ENCODE data around the gene FOXS1. TPM values are rescaled to one million over a fixed set of nuclear protein-coding genes. Genes with fewer than 3 reads are reported as not detected.

The FOXS1 gene
- total RNA-seq, 1 donor from 2014 or later: not detected

- Mint-ChIP-seq H3K27ac (ENCODE audit: unreplicated experiment) (no peak overlapping the region), H3K4me1 (no peaks in the 10 kb centered on the region), H3K9me3 (no peaks in the 10 kb centered on the region), H3K4me3 (no peak overlapping the region), H3K36me3 (ENCODE audit: low read depth) (no peaks in the 10 kb centered on the region), H3K27me3 (ENCODE audit: low read depth) (peaks cover 2% of the 10 kb centered on the region)
- no peak for DNase-seq (ENCODE audit: low read depth, low spot score)
- no peak for TF ChIP-seq CTCF (conservative IDR thresholded peaks at IDR 0.05)
Measured at GRCh38 chr20:31821427-31821826, 24.0 kb downstream of the FOXS1 start.

GRCh38 chr20:31820228-31820627 lies 25.2 kb downstream of the FOXS1 start:
- no peaks in the 10 kb centered on the region for H3K36me3 Mint-ChIP-seq (ENCODE audit: low read depth)
- H3K4me1 Mint-ChIP-seq: no peaks in the 10 kb centered on the region
- H3K9me3 Mint-ChIP-seq: no peaks in the 10 kb centered on the region
- DNase-seq (ENCODE audit: low read depth, low spot score): no peak
- TF ChIP-seq CTCF (conservative IDR thresholded peaks at IDR 0.05): no peak
- H3K27ac Mint-ChIP-seq (ENCODE audit: unreplicated experiment): peak overlapping the region; percentile 1
- H3K4me3 Mint-ChIP-seq: no peak overlapping the region
- peaks cover 2% of the 10 kb centered on the region for H3K27me3 Mint-ChIP-seq (ENCODE audit: low read depth)

GRCh38 chr20:31819083-31819784 lies 26.2 kb downstream of the FOXS1 start, which contains the start of gene MYLK2:
TSS of gene MYLK2 (plus strand) at chr20:31819356. CDS start at chr20:31819581, 225 bp downstream.
- Mint-ChIP-seq H3K27ac (ENCODE audit: unreplicated experiment) (peak within 1 kb of the TSS; percentile 27), H3K4me1 (no peaks in the 10 kb centered on the region), H3K9me3 (no peaks in the 10 kb centered on the region), H3K27me3 (ENCODE audit: low read depth) (peaks cover 2% of the 10 kb centered on the region), H3K4me3 (no peak within 1 kb of the TSS), H3K36me3 (ENCODE audit: low read depth) (no peaks in the 10 kb centered on the region)
- no peak for DNase-seq (ENCODE audit: low read depth, low spot score)
- no peak for TF ChIP-seq CTCF (conservative IDR thresholded peaks at IDR 0.05)

- DNase-seq (ENCODE audit: low read depth, low spot score): no peak
- Mint-ChIP-seq H3K27me3 (ENCODE audit: low read depth) (peaks cover 2% of the 10 kb centered on the region), H3K4me3 (no peak overlapping the region), H3K36me3 (ENCODE audit: low read depth) (no peaks in the 10 kb centered on the region), H3K9me3 (no peaks in the 10 kb centered on the region), H3K4me1 (no peaks in the 10 kb centered on the region), H3K27ac (ENCODE audit: unreplicated experiment) (peak overlapping the region; percentile 27)
- no peak for TF ChIP-seq CTCF (conservative IDR thresholded peaks at IDR 0.05)
Measured at GRCh38 chr20:31818376-31818908, 27.0 kb downstream of the FOXS1 start.

GRCh38 chr20:31817461-31817860 lies 27.9 kb downstream of the FOXS1 start:
- Mint-ChIP-seq H3K9me3 (no peaks in the 10 kb centered on the region), H3K27ac (ENCODE audit: unreplicated experiment) (no peak overlapping the region), H3K36me3 (ENCODE audit: low read depth) (no peaks in the 10 kb centered on the region), H3K4me1 (peaks cover 7% of the 10 kb centered on the region), H3K4me3 (no peak overlapping the region), H3K27me3 (ENCODE audit: low read depth) (peaks cover 2% of the 10 kb centered on the region)
- TF ChIP-seq CTCF (conservative IDR thresholded peaks at IDR 0.05): no peak
- no peak for DNase-seq (ENCODE audit: low read depth, low spot score)
